ENCODE results near the gene MBD4.
"Not testable (repeated sequence)": the region's sequence is repeated elsewhere in the genome, so short reads cannot be mapped to it uniquely, and the experiment has no call there.

The MBD4 gene

DNA sequence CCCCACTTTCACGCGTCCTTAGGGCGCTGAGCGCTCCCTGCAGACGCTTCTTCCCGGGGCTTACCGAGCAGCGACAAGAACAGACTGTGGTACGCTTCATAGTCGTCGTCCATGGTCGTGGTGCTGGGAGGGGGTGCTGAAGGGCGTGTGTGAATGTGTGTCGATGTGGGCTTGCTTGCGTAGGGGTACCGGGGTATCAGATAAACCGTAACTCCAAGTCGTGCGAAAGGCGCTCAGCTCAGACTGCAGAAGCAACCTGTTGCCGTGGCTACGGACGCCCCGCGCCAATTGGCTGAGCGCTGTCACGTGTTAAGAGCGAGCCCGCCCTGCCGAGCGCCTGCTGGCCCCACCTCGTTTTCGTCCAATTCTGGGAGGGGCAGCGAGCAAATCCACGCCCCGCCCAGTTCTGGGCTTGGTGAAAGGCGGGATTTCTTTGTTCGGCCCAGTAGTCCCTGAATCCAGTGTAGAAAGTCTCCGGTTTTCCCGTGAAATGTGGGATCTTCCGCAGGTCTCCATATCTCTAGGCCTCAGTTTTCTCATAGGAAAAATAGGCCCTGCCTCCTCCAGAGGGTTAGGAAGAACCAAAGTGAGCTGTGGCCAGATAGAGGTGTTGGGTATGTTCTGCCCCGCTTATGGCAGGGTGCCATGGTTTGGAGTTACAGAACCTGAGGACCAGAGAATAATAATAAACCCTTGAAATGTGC, 11.2 kb downstream of the MBD4 start, which contains the start of gene EFCAB12:
TSS of gene EFCAB12 (minus strand) at position 261 of the 704 bp plus-strand sequence. CDS start at position 113, 148 bp downstream.
- no peak for FAIRE-seq

DNA sequence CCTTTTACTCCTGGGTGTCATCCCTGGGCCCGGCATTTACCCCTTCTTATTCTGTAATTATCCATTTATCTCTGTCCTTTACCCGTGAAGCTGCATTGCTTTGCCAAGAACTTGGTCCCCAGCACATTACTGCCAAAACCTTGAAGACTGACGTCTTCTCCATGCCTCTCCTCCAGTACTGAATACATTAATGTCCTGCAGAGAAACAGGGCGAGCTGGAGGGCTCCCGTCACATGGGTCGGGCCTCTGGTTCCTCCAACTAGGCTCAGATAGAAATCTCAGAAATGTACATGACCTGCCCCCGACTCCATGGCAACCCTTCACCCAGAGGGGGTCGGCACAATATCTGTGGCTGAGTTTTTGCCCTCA, 11.8 kb downstream of the MBD4 start:
- no peak for FAIRE-seq

DNA sequence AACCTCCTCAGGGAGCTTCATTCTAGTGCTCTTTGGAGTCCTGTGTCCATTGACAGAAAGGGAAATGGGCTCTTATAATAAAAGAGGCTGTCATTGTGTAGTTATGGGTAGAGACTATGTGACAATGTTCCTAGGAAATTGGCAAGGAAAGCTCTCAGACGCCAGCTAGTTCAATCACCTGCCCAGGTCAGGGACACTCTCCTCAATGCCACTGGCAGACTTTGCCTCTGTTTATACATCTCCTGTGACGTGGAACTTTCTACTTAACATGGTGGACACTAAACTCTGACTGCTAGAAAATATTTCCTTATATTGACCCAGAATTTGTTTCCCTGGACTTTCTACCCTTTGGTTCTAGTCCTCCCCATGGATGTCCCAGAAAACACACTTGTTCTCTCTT, 14.1 kb downstream of the MBD4 start:
- FAIRE-seq, result no peak

DNA sequence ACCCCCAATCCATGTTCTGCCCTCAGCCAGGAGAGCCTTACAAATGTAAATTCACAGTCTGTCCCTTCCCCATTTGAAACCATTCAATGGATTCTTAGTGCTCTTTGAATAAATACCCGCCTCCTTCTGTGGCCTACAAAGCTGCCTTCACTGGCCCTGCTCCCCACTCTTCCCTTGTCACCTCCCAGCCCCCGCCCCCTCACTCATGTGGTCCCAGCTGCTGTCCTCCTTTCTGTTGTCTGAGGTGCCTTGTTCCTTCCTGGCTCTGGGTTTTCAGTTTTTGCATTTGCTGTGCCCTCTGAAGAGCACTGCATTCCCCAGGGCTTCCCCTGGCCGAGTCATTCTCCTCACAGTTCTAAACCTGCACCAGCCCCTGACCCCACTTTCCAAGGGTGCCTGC, 14.5 kb downstream of the MBD4 start:
- FAIRE-seq, result no peak

DNA sequence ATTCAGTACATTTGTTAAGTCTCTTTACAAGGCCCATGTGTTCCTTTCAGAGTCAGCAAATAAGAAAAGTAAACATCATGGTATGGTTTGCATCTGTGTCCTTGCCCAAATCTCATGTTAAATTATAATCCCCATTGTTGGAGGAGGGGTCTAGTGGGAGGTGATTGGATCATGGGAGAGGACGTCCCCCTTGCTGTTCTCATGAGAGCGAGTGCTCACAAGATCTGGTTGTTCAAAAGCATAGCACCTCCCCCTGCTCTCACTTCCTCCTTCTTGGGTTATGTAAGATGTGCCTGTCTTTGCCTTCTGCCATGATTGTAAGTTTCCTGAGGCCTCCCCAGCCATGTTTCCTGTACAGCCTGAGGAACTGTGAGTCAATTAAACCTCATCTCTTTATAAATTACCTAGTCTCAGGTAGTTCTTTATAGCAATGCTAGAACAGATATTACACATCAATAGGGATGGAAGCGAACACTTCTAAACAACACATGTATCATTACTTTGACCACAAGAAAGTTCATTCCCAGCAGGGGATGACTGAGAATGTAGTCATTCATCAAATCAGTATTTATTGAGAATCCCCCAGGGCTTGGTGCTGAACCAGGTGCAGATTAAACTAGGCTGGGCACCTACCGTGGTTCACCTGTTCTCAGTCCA, 15.4 kb downstream of the MBD4 start:
- FAIRE-seq, result no peak

DNA sequence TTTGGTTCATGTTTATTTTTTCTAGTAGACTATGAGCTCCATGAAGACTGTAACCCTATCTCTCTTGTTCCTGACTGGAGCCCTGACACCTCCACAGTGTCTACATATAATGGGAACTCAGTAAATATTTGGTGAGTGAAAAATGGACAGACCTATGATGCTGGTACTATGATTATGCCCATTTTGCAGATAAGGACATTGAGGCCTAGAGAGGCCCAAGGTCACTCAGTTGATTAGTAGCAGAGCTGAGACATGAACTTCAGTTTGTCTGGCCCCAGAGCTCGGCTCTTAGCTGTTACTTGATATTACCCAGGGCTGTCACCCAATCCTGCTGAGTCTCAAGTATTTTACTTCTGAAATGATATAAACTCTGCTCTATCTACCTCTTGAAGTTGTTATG, 16.9 kb downstream of the MBD4 start:
- FAIRE-seq, result no peak

DNA sequence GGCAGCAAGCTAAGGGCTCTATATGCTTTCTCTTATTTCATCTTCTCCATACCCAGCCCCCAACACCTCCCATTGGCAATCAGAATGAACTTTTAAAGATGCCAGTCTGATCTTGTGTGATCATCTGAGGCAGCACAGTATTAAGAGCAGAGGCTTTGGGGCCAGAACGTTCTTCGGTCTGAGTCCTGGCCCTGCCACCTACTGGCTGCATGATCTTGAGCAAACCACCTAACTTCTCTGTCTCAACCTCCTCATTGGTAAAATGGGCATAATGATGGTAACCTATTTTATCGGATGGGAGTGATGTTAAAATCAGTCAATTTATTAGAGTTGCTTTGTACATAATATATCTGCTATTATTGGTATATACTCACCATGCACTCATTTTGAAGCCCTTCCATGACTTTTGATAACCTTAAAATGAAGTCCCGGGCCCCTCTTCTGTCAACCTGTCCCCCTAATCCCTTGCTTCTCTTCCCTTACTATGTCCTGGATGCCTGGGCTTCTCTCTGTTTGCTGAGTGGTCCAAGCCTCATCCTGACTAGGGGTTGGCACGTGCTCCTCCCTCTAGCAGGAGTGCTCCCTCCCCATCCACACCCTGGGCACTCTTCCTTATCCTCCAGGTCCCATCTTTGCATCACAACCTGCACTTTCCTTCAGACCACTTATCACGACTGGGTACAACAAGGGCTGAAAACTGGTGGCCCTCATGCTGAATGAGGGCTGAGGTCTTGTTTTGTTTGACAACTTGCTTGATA, 17.6 kb downstream of the MBD4 start:
- FAIRE-seq, result no peak

DNA sequence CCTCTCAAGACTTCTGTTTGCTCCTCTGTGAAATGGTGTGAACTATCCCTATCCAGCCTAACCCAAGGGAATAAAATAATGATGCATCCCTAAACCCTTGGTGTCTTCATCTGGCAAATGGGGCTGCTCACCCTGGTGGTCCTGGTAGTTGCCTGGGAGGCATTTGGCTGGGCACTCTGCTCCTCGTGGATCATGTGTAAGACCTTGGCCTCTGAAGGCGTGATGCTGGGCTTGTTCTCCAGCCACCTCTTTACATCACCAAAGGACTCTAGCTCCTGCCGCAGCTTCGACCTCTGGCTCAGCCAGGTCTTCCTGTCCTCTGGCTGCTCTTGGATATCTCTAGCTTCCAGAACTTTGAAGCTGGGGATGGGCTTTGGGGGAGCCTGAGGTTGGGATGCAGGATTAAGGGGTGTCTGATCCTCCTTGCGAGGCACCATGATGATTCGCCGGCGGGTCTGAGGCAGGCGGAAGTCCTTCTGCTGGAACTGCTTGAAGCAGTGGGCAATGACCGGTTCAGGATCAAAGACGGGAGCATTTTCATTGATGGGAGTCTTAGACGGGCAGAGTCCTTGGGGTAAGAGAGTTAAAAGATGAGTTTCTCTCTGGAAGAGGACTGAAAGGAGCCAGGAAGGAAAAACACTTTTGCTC, 18.4 kb downstream of the MBD4 start:
- FAIRE-seq, result no peak

DNA sequence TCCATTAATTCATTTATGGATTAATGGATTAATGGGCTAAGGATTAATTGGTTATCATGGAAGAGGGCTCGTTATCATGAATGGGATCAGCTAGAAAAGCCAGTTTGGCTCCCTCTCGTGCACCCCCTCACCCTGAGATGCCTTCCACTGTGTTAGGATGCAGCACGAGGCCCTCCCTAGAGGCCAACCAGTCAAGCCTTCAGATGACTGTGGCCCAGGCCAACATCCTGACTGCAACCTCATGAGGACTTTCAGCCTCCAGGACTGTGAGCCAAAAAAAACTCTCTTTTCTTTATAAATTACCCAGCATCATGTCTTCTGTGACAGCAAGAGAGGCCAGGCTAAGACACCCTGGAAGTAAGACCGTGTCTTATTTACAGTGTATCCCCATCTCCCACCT, 20.3 kb downstream of the MBD4 start:
- FAIRE-seq, result no peak

DNA sequence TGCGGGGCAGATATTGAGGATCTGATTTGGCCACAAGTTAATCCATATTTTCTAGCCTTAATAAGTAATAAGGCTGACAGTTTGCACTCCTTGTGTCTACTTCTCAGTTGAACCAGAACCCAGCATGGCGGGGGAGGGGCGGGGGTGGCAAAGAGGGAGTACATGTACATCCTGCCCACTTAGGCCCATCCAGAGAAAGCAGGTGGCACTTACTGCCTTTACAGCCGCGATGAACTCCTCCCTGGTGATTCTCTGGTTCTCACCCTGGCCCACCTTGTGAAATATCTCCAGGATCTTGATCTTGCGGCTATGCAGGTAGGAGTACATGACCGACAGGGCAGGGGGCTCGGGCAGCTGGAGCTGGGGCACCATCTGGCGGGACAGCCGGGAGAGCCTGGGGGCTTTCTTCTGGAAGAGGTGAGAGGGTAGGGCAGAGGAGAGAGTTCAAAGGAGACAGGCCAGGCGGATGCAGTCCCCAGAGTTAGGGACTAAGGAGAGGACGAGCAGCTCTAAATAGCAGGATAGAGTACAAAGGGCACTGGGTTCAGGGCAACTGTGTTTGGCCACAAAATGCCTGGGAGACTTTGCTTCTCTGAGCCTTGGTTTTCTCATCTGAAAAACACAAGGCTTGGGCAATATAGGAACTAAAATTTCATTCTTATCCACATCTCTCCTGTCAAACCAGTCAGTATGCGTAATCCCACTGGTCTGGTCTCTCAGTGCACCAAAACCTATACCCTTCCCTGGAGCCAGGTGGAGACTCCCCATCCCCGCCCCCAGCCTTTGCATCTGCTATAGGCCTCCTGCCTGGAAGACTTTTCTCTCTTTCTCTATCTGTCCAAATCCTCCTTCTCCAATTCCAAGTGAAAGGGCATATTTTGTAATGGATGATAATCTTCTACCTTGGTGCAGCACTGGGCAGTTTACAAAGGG, 21.4 kb downstream of the MBD4 start:
- no peak for FAIRE-seq

DNA sequence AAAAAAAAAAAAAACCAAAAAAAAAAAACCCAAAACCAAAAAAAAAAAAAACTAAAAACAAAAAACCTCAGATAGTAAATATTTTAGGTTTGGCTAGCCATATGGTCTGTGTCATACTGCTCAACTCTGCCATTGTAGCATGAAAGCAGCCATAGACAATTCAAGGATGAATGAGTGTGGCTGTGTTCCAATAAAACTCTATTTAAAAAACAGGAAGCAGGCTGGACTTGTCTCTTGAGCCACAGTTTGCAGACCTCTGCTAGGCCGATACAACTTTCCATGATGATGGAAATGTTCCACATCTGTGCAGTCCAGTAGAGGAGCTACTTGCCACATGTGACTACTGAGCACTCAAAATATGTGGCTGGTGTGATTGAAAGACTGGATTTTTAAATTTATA, 22.4 kb downstream of the MBD4 start:
- no peak for FAIRE-seq

DNA sequence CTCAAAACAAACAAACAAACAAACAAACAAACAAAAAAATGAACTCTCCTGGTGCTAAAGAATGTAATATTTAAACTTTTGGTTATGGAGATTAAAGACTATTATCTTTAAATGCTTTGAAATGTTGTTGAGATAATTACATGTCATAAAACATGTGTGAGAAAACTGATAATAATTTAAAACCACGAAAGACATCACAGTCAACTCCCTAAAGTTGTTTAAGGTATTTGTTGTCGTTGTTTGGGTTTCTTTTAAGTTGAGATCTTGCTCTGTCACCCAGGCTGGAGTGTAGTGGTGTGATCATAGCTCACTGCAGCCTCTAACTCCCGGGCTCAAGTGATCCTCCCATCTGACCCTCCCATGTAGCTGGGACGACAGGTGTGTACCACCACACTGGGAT, 23.3 kb downstream of the MBD4 start:
- no peak for FAIRE-seq

DNA sequence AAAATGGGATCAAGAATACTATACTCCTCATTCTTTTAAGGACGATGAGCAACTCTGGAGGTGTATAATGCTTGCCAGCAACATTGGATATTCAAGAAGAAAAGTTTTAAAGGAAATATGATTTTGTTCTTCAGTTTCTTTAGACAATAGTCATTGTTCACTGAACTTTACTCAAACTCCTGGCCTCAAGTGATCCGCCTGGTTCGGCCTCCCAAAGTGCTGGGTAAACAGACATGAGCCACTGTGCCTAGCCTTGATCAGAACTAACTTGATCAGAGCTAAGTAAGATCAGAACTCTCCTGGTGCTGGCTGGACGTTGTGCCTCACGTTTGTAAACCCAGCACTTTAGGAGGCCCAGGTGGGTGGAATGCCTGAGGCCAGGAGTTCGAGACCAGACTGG, 23.9 kb downstream of the MBD4 start:
- no peak for FAIRE-seq

DNA sequence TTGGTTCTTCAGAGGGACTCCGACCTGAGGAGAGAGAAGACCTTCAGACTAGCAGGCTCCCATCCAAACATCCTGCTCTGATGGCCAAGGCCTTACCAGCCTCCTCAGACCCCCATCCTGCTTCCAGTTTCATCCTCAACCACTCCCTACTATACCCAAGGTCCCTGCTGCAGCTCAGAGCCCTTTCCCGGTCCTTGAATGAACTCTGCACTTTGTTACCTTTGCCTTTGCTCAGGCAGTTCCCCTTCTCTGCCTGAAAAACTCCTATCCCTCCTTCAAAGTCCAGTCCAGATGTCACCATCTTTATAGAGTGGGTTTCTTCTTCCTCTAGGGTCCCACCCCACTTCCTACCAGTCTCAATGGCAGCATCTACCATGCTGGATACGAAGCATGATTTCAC, 24.4 kb downstream of the MBD4 start:
- FAIRE-seq, result no peak

DNA sequence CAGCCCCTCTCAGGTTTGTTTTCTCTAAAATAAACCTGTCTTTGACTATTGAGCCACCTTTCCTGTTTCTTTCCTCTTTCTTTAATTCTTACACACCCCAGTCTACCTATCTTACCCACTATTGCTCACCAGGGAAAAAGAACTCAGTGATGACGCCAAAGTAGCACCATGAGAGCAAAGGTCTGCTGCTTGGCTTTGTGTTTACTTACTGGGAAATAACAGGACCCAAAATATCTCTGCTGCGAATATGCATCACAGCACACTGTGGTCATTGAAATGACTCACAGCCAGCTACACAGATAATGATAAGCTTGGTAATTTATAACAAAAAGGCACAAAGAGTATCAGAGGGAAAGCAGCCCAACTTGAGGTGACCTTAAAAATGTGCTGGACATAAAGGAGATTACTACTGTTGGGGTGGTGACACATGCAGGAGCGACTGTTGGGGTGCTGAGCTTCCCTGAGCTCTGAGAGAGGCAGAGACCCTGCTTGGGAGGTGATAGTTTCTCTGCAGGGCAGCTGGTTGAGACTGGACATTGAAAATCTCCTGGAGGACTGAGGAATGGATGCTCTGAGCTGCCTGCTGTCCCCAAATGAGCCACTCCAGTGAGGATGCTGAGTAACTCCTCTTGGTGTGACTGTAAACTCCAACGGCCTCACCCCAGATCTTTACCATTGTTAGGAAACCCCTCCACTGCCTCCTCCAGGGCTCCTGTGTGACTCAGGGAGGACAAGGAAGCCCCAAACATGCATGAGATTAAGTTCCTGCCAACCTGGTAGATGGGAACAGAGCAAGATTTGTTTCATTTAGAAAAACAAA, 25.9 kb downstream of the MBD4 start:
- no peak for FAIRE-seq

DNA sequence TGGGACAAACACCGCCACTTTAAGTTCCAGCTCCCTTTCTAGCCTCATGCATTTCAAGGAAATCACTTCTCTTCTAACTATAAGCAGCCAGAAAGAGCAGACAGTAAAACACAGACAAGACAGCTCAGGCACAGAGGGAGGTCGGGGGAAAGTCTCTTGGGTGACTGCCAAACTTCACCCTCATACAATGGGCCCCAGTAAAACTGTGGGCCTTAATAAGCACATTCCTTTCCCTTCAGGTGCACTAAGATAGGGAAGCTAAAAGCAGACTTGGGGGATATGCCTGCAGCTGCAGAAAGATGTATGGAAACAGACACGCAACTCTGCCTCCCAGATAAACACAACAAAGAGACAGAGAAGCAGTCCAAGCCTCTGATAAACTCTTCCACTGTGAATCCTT, 26.5 kb downstream of the MBD4 start:
- not testable (repeated sequence) for FAIRE-seq

DNA sequence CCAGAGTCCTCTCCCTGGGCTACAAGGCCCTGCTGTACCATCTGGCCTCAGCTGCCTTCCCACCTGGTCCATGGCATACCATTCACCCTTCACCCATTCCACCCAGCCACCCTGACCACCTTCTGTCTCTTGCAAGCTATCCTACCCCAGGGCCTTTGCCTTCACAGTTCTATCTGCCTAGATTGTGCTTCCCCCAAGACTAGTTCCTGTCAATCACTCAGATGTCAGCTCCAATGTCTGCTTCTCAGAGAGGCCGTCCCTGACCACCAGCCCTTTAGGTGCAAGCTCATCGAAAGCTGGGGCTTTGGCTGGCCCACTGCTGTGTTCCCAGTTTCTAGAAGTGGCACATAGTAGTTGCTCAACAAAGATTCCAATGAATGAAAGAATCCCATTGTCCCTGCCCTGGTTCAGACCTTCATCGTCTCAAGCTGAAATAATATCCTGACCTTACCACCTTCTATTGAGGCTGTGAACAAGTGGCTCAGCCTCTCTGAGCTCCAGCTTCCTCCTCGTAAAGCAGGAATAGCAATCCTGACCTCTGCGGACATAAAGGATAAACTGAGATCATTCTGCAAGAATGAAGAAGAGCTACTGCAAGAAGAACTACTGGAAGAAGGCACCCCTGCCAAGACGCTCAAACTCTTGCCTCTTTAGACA, 27.1 kb downstream of the MBD4 start:
- FAIRE-seq, result no peak

DNA sequence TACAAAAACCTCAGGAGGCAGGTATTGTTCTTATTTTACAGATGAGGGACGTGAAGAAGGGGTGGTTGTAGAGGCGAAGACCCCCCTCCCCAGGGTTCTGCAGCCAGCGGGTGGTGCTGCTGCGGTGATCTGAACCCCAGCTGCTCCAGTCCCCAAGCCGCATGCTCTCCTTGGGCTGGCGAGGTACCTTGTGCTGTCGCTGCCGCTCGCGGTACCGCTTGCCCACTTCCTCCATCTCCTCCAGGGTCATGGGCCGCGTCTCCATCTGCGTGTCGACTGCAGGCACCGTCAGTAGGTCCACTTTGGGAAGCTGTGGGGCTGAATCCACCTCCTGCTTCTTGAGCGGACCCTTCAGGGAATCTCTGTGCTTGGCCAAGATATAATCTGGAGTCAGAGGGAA, 28.8 kb downstream of the MBD4 start:
- FAIRE-seq, result no peak

DNA sequence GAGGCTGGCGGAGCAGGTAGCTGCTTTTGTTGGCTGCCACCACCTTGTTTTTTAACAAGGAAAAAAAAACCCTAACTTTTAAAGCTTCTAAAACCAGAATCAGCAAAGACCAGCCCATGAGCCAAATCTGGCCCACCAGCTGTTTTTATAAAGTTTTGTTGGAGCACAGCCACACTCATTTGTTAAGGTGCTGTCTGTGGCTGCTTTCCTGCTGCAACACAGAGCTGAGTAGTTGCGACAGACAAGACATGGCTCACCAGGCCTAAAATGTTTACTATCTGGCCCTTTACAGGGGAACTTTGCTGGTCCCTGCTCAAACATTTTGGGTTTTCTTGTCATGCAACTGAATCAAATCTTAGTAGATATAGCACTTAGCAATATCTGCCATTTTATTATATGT, 30.2 kb downstream of the MBD4 start:
- no peak for FAIRE-seq

DNA sequence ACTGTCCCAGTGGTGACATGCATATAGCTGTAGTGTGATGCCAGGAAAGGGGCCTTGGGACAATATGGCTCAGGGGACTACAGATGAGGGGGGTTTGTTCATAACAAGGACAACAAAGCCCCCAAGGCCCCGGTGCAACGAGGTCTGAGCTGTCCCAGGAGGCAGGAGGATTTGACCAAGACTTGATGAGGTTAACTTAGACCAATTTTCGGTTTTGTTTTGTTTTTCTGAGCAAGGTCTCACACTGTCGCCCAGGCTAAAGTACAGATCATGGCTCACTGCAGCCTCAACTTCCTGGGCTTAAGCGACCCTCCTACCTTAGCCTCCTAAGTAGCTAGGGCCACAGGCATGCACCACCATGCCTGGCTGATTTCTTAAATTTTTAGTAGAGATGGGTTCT, 35.1 kb downstream of the MBD4 start:
- FAIRE-seq, result no peak

DNA sequence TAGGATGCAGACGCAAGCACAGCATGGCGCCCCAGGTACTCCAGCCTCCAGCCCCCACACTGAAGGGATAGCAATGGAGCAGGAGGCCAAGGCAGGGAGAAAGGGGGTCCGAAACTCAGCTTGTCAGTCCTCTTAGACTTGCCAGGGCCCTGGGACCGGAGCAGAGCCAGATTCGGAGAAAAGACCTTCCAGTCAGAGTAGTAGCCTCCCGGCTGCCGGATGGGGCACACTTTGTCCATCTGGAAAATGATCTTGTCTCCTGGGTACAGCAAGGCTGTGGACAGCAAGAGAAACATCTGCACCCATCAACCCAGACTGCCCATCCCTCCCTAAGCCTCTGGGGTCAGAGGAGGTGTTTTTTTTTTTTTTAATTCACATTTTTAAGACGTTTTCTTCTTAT, 35.6 kb downstream of the MBD4 start:
- no peak for FAIRE-seq
